Gastrocnemius medialis (tissue), 4 donors: Measurements from ENCODE around the gene CYTL1.

Source experiments
- CTCF ChIP-seq, 5 experiments: fragments of 450-650 bp in 3 of 5; fragments of 200-600 bp in 2 of 5; sonication (generic) in 2 of 5; IDR thresholded peaks in 4 of 5; conservative IDR thresholded peaks in 1 of 5; 1 replicate in 4 of 5; 2 replicates in 1 of 5; pipeline ENCODE4 v1.5.1; 2016 to 2019; ENCODE audit warnings: antibody characterized with exemption in 5 of 5, mild to moderate bottlenecking in 3 of 5, moderate library complexity in 3 of 5
- POLR2A ChIP-seq, 2 donors: fragments of 450-650 bp; IDR thresholded peaks; one replicate each; pipeline ENCODE4 v1.6.1; 2017; ENCODE audit warnings: antibody characterized with exemption in 2 of 2, mild to moderate bottlenecking in 2 of 2, moderate library complexity in 2 of 2

- no peak for TF ChIP-seq POLR2A (IDR thresholded peaks at IDR 0.05)
- TF ChIP-seq CTCF (IDR thresholded peaks at IDR 0.05 in 4 of 5, conservative IDR thresholded peaks at IDR 0.05 in 1 of 5): no peak
Measured at GRCh38 chr4:5028480-5028879, 9.2 kb upstream of the CYTL1 start.
